Psoas muscle (tissue), 8 donors: ENCODE data around the gene PAPSS1. TPM values are rescaled to one million over a fixed set of nuclear protein-coding genes. Genes with fewer than 3 reads are reported as not detected.

Source experiments
- ATAC-seq, 4 donors: fragments of 200-7000 bp; cut with Tn5 transposase; one replicate each; pipeline ENCODE4 v1.9.1; 2020; ENCODE audit warnings: moderate library complexity in 3 of 4, mild to moderate bottlenecking in 2 of 4
- DNase-seq, 2 donors: peaks; one replicate each; pipeline ENCODE4 v3.0.0-alpha.2; 2020
- H3K27ac ChIP-seq: fragments of 200-600 bp; one replicate; pipeline ENCODE4 v1.8.0; 2022
- H3K27me3 ChIP-seq, 3 donors: fragments of 200-600 bp in 1 of 3; one replicate each; pipeline versions ENCODE4 v1.6.1 to v1.8.0; 2013 to 2022; ENCODE audit warnings: low read length in 2 of 3, mild to moderate bottlenecking in 2 of 3, moderate library complexity in 1 of 3; ENCODE audit not compliant: insufficient read depth in 3 of 3
- H3K36me3 ChIP-seq, 2 donors: fragments of 200-600 bp in 1 of 2; one replicate each; pipeline versions ENCODE4 v1.6.1 to v1.8.0; 2013 to 2022; ENCODE audit warnings: low read depth in 1 of 2, mild to moderate bottlenecking in 1 of 2, moderate library complexity in 1 of 2; ENCODE audit not compliant: insufficient read depth in 1 of 2
- H3K4me1 ChIP-seq: fragments of 200-600 bp; one replicate; pipeline ENCODE4 v1.8.0; 2022
- H3K4me3 ChIP-seq: fragments of 200-600 bp; one replicate; pipeline ENCODE4 v1.8.0; 2022; ENCODE audit warnings: mild to moderate bottlenecking
- H3K9me3 ChIP-seq: fragments of 200-600 bp; one replicate; pipeline ENCODE4 v1.8.0; 2022
- WGBS, 3 donors: extraction: QIAGEN DNeasy Blood & Tissue Kit; methylation state at CpG; one replicate each; pipeline versions ENCODE4 v1.1.6 to v1.1.7; 2013; 5-methylcytosine and 5-hydroxymethylcytosine counted together
- intact Hi-C, 2 donors: fragments of 100-400 bp; cut with DNase I; formaldehyde crosslinking; loops; one replicate each; pipeline versions ENCODE4 v1.11.0 to v1.14.2; 2022
- polyA plus RNA-seq, 3 donors: library from polyadenylated mRNA; stranded (reverse); fragments of 200-250 nt; gene quantifications; one replicate each; pipeline ENCODE4 v1.2.3, GENCODE V29; 2013
- total RNA-seq, 4 donors: library from RNA; stranded (reverse); fragmentation: NEBNext Ultra II Directional in 2 of 4; extraction: Animal tissue kit (Norgen Biotek cat#: 25700) in 2 of 4; gene quantifications; one replicate each; pipeline versions ENCODE4 v1.2.1 to v1.2.4, GENCODE V29; 2021 to 2023
- TF ChIP-seq, protein P1 (sequence below): fragments of 200-600 bp; IDR thresholded peaks from one replicate; pipeline ENCODE4 v1.8.0; 2022; ENCODE audit warnings: antibody characterized with exemption
- donor health status: healthy with polysubstance abuse.
- donor health status: DM: no; HTN: no; CAD: no; lungs with moderate emphysema.
- donor health status: Bipolar disorder and iron deficiency.
- donor health status: healthy.
- donor health status: DM: yes; HTN: yes; CAD: no.
- donor health status: DM: no; HTN: no; CAD: no.
- donor health status: DM: no; HTN: no; CAD: no.
- donor health status: DM: yes; HTN: yes; CAD: no.

PAPSS1 gene
- total and polyA plus RNA-seq, 7 donors: 4.0 to 10.8 (median 5.5) TPM

DNA sequence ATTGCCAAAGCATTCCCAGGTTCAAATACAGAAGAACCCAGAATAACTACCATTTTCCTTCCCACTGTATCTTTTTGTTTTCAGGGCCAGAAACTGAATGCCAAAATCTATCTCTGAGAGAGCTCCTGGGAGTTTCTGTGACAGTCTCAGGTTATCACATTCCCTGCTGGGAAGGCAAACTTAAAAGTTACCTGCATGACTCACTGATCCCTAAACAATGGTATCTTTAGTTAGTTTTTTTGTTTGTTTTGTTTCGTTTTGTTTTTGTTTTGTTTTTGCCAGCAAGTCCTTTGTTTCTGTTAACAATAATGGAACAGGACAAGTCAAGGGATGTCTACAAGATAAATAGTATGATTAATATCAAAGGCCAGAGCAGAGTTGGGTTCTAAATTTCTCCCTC lies 34.3 kb downstream of the PAPSS1 start:
- TF ChIP-seq, protein P1, sequence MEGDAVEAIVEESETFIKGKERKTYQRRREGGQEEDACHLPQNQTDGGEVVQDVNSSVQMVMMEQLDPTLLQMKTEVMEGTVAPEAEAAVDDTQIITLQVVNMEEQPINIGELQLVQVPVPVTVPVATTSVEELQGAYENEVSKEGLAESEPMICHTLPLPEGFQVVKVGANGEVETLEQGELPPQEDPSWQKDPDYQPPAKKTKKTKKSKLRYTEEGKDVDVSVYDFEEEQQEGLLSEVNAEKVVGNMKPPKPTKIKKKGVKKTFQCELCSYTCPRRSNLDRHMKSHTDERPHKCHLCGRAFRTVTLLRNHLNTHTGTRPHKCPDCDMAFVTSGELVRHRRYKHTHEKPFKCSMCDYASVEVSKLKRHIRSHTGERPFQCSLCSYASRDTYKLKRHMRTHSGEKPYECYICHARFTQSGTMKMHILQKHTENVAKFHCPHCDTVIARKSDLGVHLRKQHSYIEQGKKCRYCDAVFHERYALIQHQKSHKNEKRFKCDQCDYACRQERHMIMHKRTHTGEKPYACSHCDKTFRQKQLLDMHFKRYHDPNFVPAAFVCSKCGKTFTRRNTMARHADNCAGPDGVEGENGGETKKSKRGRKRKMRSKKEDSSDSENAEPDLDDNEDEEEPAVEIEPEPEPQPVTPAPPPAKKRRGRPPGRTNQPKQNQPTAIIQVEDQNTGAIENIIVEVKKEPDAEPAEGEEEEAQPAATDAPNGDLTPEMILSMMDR: no peak
- Histone ChIP-seq H3K4me3 (no peak overlapping the region), H3K27me3 (no peaks in the 10 kb centered on the region), H3K36me3 (peaks cover 6 to 29% of the 10 kb centered on the region in 2 donors), H3K27ac (no peak overlapping the region), H3K4me1 (no peaks in the 10 kb centered on the region), H3K9me3 (no peaks in the 10 kb centered on the region)
- intact Hi-C loops: no loop called here
- 83 to 94% (median 88%) methylated on average over 1 of the region's 1 CpG for WGBS, 3 donors
- DNase-seq (no peak), ATAC-seq (no peak)

DNA sequence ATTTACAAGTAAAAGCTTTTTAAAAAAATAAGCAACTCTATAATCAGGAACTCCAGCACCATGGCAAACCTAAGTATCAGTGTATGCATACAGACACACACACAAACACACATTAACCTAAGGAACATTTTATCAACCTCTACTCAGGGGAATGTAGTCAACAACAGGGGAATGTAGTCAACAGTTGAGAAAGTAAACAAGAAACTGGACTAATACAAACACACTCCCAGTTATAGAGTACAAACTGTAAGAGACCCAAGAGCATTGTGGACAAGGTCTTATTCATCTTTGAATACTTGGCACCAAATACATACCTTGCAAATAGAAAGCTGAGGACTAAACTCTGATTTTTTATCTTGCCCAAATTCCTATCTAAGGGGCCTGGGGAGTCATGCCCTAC lies 36.2 kb downstream of the PAPSS1 start:
- H3K36me3 ChIP-seq: peaks cover 6 to 29% of the 10 kb centered on the region in 2 donors
- ATAC-seq (no peak), DNase-seq (no peak)
- TF ChIP-seq, protein P1: no peak
- no peak overlapping the region for H3K4me3 ChIP-seq
- H3K9me3 ChIP-seq: no peaks in the 10 kb centered on the region
- H3K27me3 ChIP-seq: no peaks in the 10 kb centered on the region
- H3K27ac ChIP-seq: no peak overlapping the region
- intact Hi-C loops: no loop called here
- H3K4me1 ChIP-seq: no peaks in the 10 kb centered on the region

DNA sequence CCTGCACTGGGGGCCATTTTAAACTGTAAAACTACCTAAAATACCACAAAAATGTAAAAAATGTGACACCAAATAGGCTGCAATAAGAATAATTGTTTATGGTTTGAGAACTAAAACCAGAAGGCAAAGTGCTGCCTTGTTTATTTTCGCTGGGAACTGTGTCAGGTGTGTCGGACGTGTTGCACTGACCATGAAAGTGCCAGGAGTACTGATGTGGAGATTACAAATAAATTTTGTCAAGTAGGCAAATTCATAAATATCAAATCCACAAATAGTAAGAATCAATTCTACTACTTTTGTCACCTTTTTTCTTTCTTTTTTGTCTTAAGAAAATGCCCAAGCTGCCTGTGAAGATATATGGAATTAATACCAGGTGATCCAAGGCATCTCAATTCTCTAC lies 37.7 kb downstream of the PAPSS1 start:
- DNase-seq (no peak), ATAC-seq (no peak)
- Histone ChIP-seq H3K36me3 (peaks cover 6 to 29% of the 10 kb centered on the region in 2 donors), H3K27ac (no peak overlapping the region), H3K9me3 (no peaks in the 10 kb centered on the region), H3K4me3 (no peak overlapping the region), H3K4me1 (no peaks in the 10 kb centered on the region), H3K27me3 (no peaks in the 10 kb centered on the region)
- WGBS, 3 donors: 71 to 87% (median 76%) methylated on average over 3 of the region's 3 CpGs
- TF ChIP-seq, protein P1: no peak
- intact Hi-C loops: no loop called here

DNA sequence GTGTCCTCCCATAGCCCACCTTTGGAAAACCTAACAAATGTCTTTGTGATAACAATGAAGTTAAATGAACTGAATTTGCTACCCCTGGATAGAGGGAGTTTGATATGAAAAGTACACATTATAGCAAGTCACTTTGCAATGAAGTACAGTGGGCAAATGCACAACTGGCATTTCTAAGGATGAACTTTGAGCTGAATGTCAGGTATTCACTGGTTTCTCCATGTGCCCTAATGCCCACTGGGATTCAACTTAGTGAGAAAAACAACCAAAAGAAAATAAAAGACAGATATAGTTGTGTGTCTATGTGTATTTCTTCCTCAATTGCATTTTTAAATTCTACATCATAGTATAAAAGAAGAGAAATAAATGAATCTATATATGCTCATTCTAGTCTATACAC lies 51.0 kb downstream of the PAPSS1 start:
- Histone ChIP-seq H3K27ac (no peak overlapping the region), H3K4me1 (no peaks in the 10 kb centered on the region), H3K36me3 (no peaks in the 10 kb centered on the region), H3K4me3 (no peak overlapping the region), H3K27me3 (no peaks in the 10 kb centered on the region), H3K9me3 (no peaks in the 10 kb centered on the region)
- ATAC-seq (no peak), DNase-seq (no peak)
- intact Hi-C loops: no loop called here
- TF ChIP-seq, protein P1: no peak

DNA sequence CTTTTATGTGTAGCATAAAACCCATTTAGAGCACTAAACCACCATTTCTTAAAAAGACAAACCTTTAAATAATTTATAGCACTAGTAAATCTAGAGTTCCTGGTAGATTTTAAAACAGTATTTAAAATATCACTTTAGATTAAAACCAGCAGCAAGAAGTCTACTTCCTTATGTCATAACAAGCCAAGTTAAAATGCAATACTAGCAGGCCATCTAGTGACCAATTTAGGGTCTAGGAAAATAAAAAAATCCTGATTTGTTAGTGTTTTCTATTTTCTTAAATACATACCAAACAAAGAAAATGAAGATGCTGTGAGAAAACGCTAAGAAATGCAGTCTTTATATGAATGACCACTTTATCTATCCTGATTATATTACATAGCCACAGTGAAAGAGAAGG lies 53.9 kb downstream of the PAPSS1 start:
- Histone ChIP-seq H3K9me3 (no peaks in the 10 kb centered on the region), H3K27ac (no peak overlapping the region), H3K4me1 (no peaks in the 10 kb centered on the region), H3K36me3 (no peaks in the 10 kb centered on the region), H3K27me3 (no peaks in the 10 kb centered on the region), H3K4me3 (no peak overlapping the region)
- WGBS, 3 donors: 36 to 51% (median 39%) methylated on average over 1 of the region's 1 CpG
- ATAC-seq (no peak), DNase-seq (no peak)
- TF ChIP-seq, protein P1: peak; percentile 29
- intact Hi-C loops: no loop called here
